GM23248 (cell line): ENCODE data around the gene HDAC2. TPM values are rescaled to one million over a fixed set of nuclear protein-coding genes. Genes with fewer than 3 reads are reported as not detected.

ENCODE experiments used
- DNase-seq: peaks from one replicate; pipeline ENCODE4 v3.0.0-alpha.2; 2015
- H2AFZ ChIP-seq: fragments of 200-600 bp; sonication (generic); 2 replicates; pipeline ENCODE4 v1.6.1; 2016; ENCODE audit warnings: antibody characterized with exemption
- H3F3A ChIP-seq: fragments of 200-600 bp; sonication (generic); 2 replicates; pipeline ENCODE4 v1.6.1; 2016; ENCODE audit warnings: mild to moderate bottlenecking, antibody characterized with exemption, mixed run types; ENCODE audit not compliant: insufficient read depth
- H3K27ac ChIP-seq: fragments of 200-600 bp; sonication (generic); 2 replicates; pipeline ENCODE4 v1.5.1; 2016; ENCODE audit warnings: mild to moderate bottlenecking
- H3K27me3 ChIP-seq: fragments of 200-600 bp; sonication (generic); replicated peaks from 2 replicates; pipeline ENCODE4 v1.6.1; 2016; ENCODE audit warnings: mild to moderate bottlenecking; ENCODE audit not compliant: insufficient read depth
- H3K36me3 ChIP-seq: fragments of 200-600 bp; sonication (generic); 2 replicates; pipeline ENCODE4 v1.6.1; 2016; ENCODE audit warnings: low read depth, mild to moderate bottlenecking
- H3K4me1 ChIP-seq: fragments of 200-600 bp; sonication (generic); 2 replicates; pipeline ENCODE4 v1.6.1; 2016; ENCODE audit warnings: mild to moderate bottlenecking; ENCODE audit not compliant: insufficient read depth
- H3K4me2 ChIP-seq: fragments of 200-600 bp; sonication (generic); one replicate; pipeline ENCODE4 v1.6.1; 2016; ENCODE audit warnings: mild to moderate bottlenecking; ENCODE audit not compliant: unreplicated experiment
- H3K4me3 ChIP-seq: fragments of 200-600 bp; sonication (generic); 2 replicates; pipeline ENCODE4 v1.5.1; 2016; ENCODE audit warnings: mild to moderate bottlenecking
- H3K79me2 ChIP-seq: fragments of 200-600 bp; sonication (generic); 2 replicates; pipeline ENCODE4 v1.6.1; 2016; ENCODE audit warnings: mild to moderate bottlenecking; ENCODE audit not compliant: insufficient read depth
- H3K9ac ChIP-seq: fragments of 200-600 bp; sonication (generic); 2 replicates; pipeline ENCODE4 v1.6.1; 2016; ENCODE audit warnings: mild to moderate bottlenecking
- H3K9me2 ChIP-seq: fragments of 200-600 bp; sonication (generic); 2 replicates; pipeline ENCODE4 v1.6.1; 2016; ENCODE audit warnings: mixed run types, mild to moderate bottlenecking, moderate library complexity; ENCODE audit not compliant: insufficient read depth
- H3K9me3 ChIP-seq: fragments of 200-600 bp; sonication (generic); one replicate; pipeline ENCODE4 v1.6.1; 2017; ENCODE audit warnings: low read depth
- H4K20me1 ChIP-seq: fragments of 200-600 bp; sonication (generic); 2 replicates; pipeline ENCODE4 v1.6.0; 2016; ENCODE audit not compliant: insufficient read depth
- EZH2 ChIP-seq: fragments of 200-600 bp; sonication (generic); IDR thresholded peaks from 2 replicates; pipeline ENCODE4 v1.6.1; 2018; ENCODE audit warnings: antibody characterized with exemption, mild to moderate bottlenecking; ENCODE audit not compliant: insufficient read depth, poor library complexity, severe bottlenecking
- EZH2phosphoT487 ChIP-seq: fragments of 200-600 bp; sonication (generic); IDR thresholded peaks from 2 replicates; pipeline ENCODE4 v1.6.1; 2018; ENCODE audit warnings: antibody characterized with exemption, moderate library complexity, mild to moderate bottlenecking, low read depth; ENCODE audit not compliant: insufficient read depth
- WGBS, 2 experiments: methylation state at CpG; one replicate each; pipeline ENCODE4 v1.1.6; 2015 to 2017; ENCODE audit warnings: low lambda C conversion rate in 2 of 2, low coverage in 1 of 2; ENCODE audit errors: missing lambda C conversion rate in 2 of 2; 5-methylcytosine and 5-hydroxymethylcytosine counted together
- in situ Hi-C: fragments of 300-500 bp; cut with MboI; formaldehyde crosslinking; loops from 2 replicates; pipeline ENCODE4 v1.15.0; 2020
- polyA plus RNA-seq: library from polyadenylated mRNA; unstranded; fragments of >200 nt; fragmentation: Nextera tagmentation; extraction: Ambion mirVana; gene quantifications from 2 replicates; pipeline ENCODE4 v1.2.1, GENCODE V29; 2016
- total RNA-seq: library from RNA; depleted of rRNA; stranded (reverse); fragments of >200 nt; shearing (Covaris generic); gene quantifications from 2 replicates; pipeline ENCODE4 v1.2.3, GENCODE V29; 2014

HDAC2 gene
- total and polyA plus RNA-seq, 2 experiments from 2014 or later = 29.4 to 97.4 TPM

- Histone ChIP-seq H3K4me2 (no peak overlapping the region), H3K9me3 (no peaks in the 10 kb centered on the region), H3K79me2 (no peaks in the 10 kb centered on the region), H3F3A (peaks cover 26% of the 10 kb centered on the region), H3K4me3 (no peak overlapping the region), H4K20me1 (no peaks in the 10 kb centered on the region), H3K4me1 (peaks cover 34% of the 10 kb centered on the region), H3K27ac (no peak overlapping the region), H3K9ac (no peak overlapping the region), H3K36me3 (no peaks in the 10 kb centered on the region), H2AFZ (no peak overlapping the region), H3K27me3 (no peaks in the 10 kb centered on the region), H3K9me2 (no peaks in the 10 kb centered on the region)
- in situ Hi-C loops = no loop called here
- DNase-seq = peak; percentile 16
- WGBS, 2 experiments = 61 to 68% methylated on average over 2 of the region's 2 CpGs
- TF ChIP-seq EZH2 (no peak), EZH2phosphoT487 (no peak)
These were observed 29.1 kb upstream of the HDAC2 start for GRCh38 chr6:114000069-114000468.

DNA sequence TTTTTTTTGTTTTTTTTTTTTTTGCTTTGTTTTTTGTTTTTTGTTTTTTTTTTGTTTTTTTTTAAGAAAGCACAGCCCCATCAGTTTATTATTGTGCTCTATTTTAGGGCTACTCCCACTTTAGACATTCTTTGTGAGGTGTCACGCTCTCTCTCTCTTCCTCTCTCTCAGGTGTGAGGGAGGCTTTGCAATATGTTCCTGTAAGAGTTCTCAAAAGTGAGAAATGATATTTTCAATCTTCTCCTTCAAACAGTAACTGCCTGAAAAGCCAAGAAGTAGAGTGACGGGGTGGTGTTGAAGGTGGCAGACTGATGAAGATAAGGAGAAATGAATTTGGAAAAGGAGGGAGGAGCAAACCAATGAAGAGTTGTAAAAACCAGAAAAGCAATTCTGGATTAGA, 28.3 kb upstream of the HDAC2 start:
- DNase-seq = no peak
- Histone ChIP-seq H3K4me1 (peaks cover 36% of the 10 kb centered on the region), H3F3A (peaks cover 32% of the 10 kb centered on the region), H3K27me3 (no peaks in the 10 kb centered on the region), H3K9me2 (no peaks in the 10 kb centered on the region), H3K27ac (no peak overlapping the region), H3K4me3 (no peak overlapping the region), H2AFZ (no peak overlapping the region), H3K4me2 (no peak overlapping the region), H3K79me2 (no peaks in the 10 kb centered on the region), H4K20me1 (no peaks in the 10 kb centered on the region), H3K9ac (no peak overlapping the region), H3K9me3 (no peaks in the 10 kb centered on the region), H3K36me3 (no peaks in the 10 kb centered on the region)
- WGBS, 2 experiments = 89 to 93% methylated on average over 2 of the region's 2 CpGs
- in situ Hi-C loops = loop anchor here (25.0 kb wide), 1 partner anchor 288 kb away; no protein-coding TSS in a partner anchor
- TF ChIP-seq EZH2 = no peak
- TF ChIP-seq EZH2phosphoT487 = no peak

- Histone ChIP-seq H3K9me2 (no peaks in the 10 kb centered on the region), H4K20me1 (no peaks in the 10 kb centered on the region), H3K4me2 (no peak overlapping the region), H3K79me2 (no peaks in the 10 kb centered on the region), H3K9ac (no peak overlapping the region), H3F3A (peaks cover 34% of the 10 kb centered on the region), H3K36me3 (no peaks in the 10 kb centered on the region), H2AFZ (no peak overlapping the region), H3K4me3 (no peak overlapping the region), H3K4me1 (peaks cover 36% of the 10 kb centered on the region), H3K27me3 (no peaks in the 10 kb centered on the region), H3K27ac (no peak overlapping the region), H3K9me3 (no peaks in the 10 kb centered on the region)
- DNase-seq = no peak
- in situ Hi-C loops = loop anchor here (25.0 kb wide), 1 partner anchor 288 kb away; no protein-coding TSS in a partner anchor
- TF ChIP-seq EZH2 (no peak), EZH2phosphoT487 (no peak)
These were observed 27.9 kb upstream of the HDAC2 start for GRCh38 chr6:113998811-113999210.

GRCh38 chr6:113997116-113997515, 26.2 kb upstream of the HDAC2 start:
- 0 out of 2 replicates have a peak overlapping the region, but pooled peaks have one; percentile 8 for H2AFZ ChIP-seq
- H3K9ac ChIP-seq = no peak overlapping the region
- in situ Hi-C loops = loop anchor here (25.0 kb wide), 1 partner anchor 290 kb away; no protein-coding TSS in a partner anchor
- H3K9me3 ChIP-seq = no peaks in the 10 kb centered on the region
- no peaks in the 10 kb centered on the region for H3K36me3 ChIP-seq
- peak overlapping the region; percentile 58 for H3K4me3 ChIP-seq
- TF ChIP-seq EZH2 (no peak), EZH2phosphoT487 (no peak)
- H3K9me2 ChIP-seq = no peaks in the 10 kb centered on the region
- peak overlapping the region; percentile 73 for H3K27ac ChIP-seq
- no peaks in the 10 kb centered on the region for H4K20me1 ChIP-seq
- H3K4me1 ChIP-seq = peaks cover 36% of the 10 kb centered on the region
- peaks cover 34% of the 10 kb centered on the region for H3F3A ChIP-seq
- 2 to 3% methylated on average over 3 of the region's 3 CpGs for WGBS, 2 experiments
- H3K4me2 ChIP-seq = peak overlapping the region; percentile 88
- peak; percentile 88 for DNase-seq
- H3K27me3 ChIP-seq = no peaks in the 10 kb centered on the region
- H3K79me2 ChIP-seq = no peaks in the 10 kb centered on the region

DNA sequence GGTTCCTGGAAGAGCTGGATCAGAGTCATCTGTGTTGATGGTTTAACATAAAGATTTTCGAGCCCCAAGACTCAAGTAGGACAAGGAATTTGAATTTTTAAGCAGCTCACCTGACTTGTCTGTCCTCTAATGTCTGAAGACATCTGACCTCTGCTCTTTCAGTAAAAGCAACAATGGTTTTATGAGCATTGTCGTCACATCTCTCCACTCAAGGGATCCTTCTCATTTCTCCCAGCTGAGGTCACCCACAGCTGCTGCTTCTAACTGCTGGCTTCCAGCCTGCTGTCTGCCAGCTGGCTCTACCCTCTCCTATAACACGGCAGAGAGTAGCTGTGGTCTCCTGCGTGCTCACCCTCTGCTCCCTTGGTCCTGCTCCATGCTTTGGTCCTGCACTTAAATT, 24.7 kb upstream of the HDAC2 start:
- Histone ChIP-seq H3K27me3 (no peaks in the 10 kb centered on the region), H3K27ac (peak overlapping the region; percentile 73), H3K4me3 (peak overlapping the region; percentile 29), H3K9me3 (no peaks in the 10 kb centered on the region), H3K36me3 (no peaks in the 10 kb centered on the region), H2AFZ (peak overlapping the region; percentile 4), H3K9me2 (no peaks in the 10 kb centered on the region), H3K4me1 (peaks cover 36% of the 10 kb centered on the region), H3K4me2 (peak overlapping the region; percentile 88), H3F3A (peaks cover 34% of the 10 kb centered on the region), H3K79me2 (no peaks in the 10 kb centered on the region), H4K20me1 (no peaks in the 10 kb centered on the region), H3K9ac (peak overlapping the region; percentile 52)
- WGBS, 2 experiments = 0 to 1% methylated on average over 4 of the region's 4 CpGs
- TF ChIP-seq EZH2phosphoT487 = peak; percentile 44; the same call in 1 of the 2 replicates
- no peak for TF ChIP-seq EZH2
- in situ Hi-C loops = loop anchor here (25.0 kb wide), 1 partner anchor 292 kb away; no protein-coding TSS in a partner anchor
- DNase-seq = peak; percentile 96
